Right atrium auricular region (tissue), 2 donors: ENCODE measurements around the gene CCNB3. TPM values are rescaled to one million over a fixed set of nuclear protein-coding genes. Genes with fewer than 3 reads are reported as not detected.

ENCODE experiments used
- DNase-seq: peaks from one replicate; pipeline ENCODE4 v3.0.0-alpha.2; 2019; ENCODE audit warnings: low spot score
- H3K27ac ChIP-seq, 2 donors: fragments of 200-600 bp; sonication (generic); 1 replicate in 1 of 2; 2 replicates in 1 of 2; pipeline ENCODE4 v1.5.1; 2016 to 2019
- H3K27me3 ChIP-seq, 2 donors: fragments of 200-600 bp; sonication (generic); one replicate each; pipeline versions ENCODE4 v1.5.1 to v1.6.0; 2017 to 2019
- H3K36me3 ChIP-seq: fragments of 200-600 bp; sonication (generic); one replicate; pipeline ENCODE4 v1.5.1; 2016
- H3K4me1 ChIP-seq, 2 donors: fragments of 200-600 bp; sonication (generic); one replicate each; pipeline versions ENCODE4 v1.5.1 to v1.6.0; 2017 to 2019
- H3K4me3 ChIP-seq, 2 donors: fragments of 200-600 bp; sonication (generic); 1 replicate in 1 of 2; 2 replicates in 1 of 2; pipeline ENCODE4 v1.5.1; 2017 to 2019; ENCODE audit warnings: mild to moderate bottlenecking in 1 of 2, moderate library complexity in 1 of 2
- H3K9me3 ChIP-seq, 2 donors: fragments of 200-600 bp; sonication (generic); one replicate each; pipeline ENCODE4 v1.5.1; 2019
- CTCF ChIP-seq, 2 donors: fragments of 200-600 bp; sonication (generic); IDR thresholded peaks; one replicate each; pipeline ENCODE4 v1.5.1; 2019; ENCODE audit warnings: antibody characterized with exemption in 2 of 2
- total RNA-seq, 2 donors: library from RNA; depleted of rRNA; stranded (reverse); fragments of >200 nt; gene quantifications; one replicate each; pipeline ENCODE4 v1.1.0, GENCODE V29; 2016

CCNB3 gene
- total RNA-seq, 2 donors from 2014 or later = not detected

- no peak overlapping the region for H3K4me3 ChIP-seq
Observed at GRCh38 chrX:50381729-50382415, 177.3 kb downstream of the CCNB3 start.

GRCh38 chrX:50386520-50386919, 182.0 kb downstream of the CCNB3 start:
- DNase-seq = no peak
- no peaks in the 10 kb centered on the region for H3K27me3 ChIP-seq
- no peak overlapping the region for H3K27ac ChIP-seq
- no peak for TF ChIP-seq CTCF (IDR thresholded peaks at IDR 0.05)
- no peaks in the 10 kb centered on the region for H3K36me3 ChIP-seq
- H3K4me3 ChIP-seq = no peak overlapping the region
- H3K4me1 ChIP-seq = no peaks in the 10 kb centered on the region
- no peaks in the 10 kb centered on the region for H3K9me3 ChIP-seq

More at GRCh38 chrX:50381729-50382415, 177.3 kb downstream of the CCNB3 start:
- H3K36me3 ChIP-seq = no peaks in the 10 kb centered on the region
- H3K4me1 ChIP-seq = no peaks in the 10 kb centered on the region
- H3K9me3 ChIP-seq = no peaks in the 10 kb centered on the region
- H3K27me3 ChIP-seq = no peaks in the 10 kb centered on the region
- no peak overlapping the region for H3K27ac ChIP-seq
- no peak for TF ChIP-seq CTCF (IDR thresholded peaks at IDR 0.05)
- DNase-seq = no peak

GRCh38 chrX:50393902-50394301, 189.3 kb downstream of the CCNB3 start:
- Histone ChIP-seq H3K4me1 (no peaks in the 10 kb centered on the region), H3K27ac (no peak overlapping the region), H3K4me3 (no peak overlapping the region), H3K27me3 (no peaks in the 10 kb centered on the region), H3K36me3 (no peaks in the 10 kb centered on the region), H3K9me3 (no peaks in the 10 kb centered on the region)
- no peak for TF ChIP-seq CTCF (IDR thresholded peaks at IDR 0.05)
- DNase-seq = no peak

Other genes with a start within 250 kb of the CCNB3 start
- gene AKAP4, start 3.8 kb upstream of the CCNB3 start, total RNA-seq = not detected